Stimulated activated CD4-positive, alpha-beta T cell treated with anti-CD3 and anti-CD28 coated beads, Interleukin-12 subunit alpha, Interleukin-12 subunit beta, amount 100 ng/mL, for 48 hours (primary cell): ENCODE results near the gene TAF11L4.
"Not testable (repeated sequence)": the region's sequence is repeated elsewhere in the genome, so short reads cannot be mapped to it uniquely, and the experiment has no call there.

Source experiments
- DNase-seq, 3 donors: peaks; one replicate each; pipeline ENCODE4 v3.0.0-alpha.2; 2020; ENCODE audit warnings: low read depth in 2 of 3, low spot score in 1 of 3

TAF11L4 gene

GRCh38 chr5:17521501-17521900 lies at the start of gene TAF11L4:
Gene TAF11L4, plus strand, starts transcription at chr5:17521801.
- DNase-seq = not testable (repeated sequence)

- DNase-seq = not testable (repeated sequence)
Measured at GRCh38 chr5:17475064-17475463, 46.5 kb upstream of the TAF11L4 start.

GRCh38 chr5:17477043-17477442 lies 44.6 kb upstream of the TAF11L4 start:
- no peak for DNase-seq

DNA sequence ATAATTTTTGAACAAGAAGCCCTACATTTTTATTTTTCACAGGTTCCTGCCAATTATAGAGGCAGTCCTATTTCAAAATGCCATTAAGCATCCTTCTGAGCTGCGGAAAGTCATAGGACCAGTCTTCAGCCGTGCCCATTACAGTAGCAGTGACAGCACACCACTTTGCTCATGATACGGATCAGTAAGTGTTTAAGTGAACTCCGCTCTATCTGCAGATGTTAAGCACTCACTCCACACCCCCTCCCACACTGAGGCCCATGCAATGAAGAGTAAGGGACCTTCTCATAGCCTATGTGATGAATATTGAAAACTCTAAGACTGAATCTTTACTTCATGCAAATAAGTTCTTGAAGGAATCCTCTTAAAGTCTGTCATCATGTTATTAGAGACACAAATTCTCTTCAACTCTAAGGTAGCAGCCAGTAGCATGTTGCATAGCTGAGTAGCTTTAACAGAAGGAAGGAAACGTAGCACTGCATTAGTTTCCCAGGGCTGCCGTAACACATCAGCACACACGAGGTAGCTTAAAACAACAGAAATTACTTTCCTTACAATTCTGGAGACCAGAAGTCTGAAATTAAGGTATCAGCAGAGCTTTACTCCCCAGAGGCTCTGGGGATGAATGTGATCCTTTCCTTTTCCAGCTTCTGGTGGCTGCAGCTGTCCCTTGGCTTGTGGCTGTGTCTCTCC lies 43.9 kb upstream of the TAF11L4 start:
- DNase-seq = no peak

DNA sequence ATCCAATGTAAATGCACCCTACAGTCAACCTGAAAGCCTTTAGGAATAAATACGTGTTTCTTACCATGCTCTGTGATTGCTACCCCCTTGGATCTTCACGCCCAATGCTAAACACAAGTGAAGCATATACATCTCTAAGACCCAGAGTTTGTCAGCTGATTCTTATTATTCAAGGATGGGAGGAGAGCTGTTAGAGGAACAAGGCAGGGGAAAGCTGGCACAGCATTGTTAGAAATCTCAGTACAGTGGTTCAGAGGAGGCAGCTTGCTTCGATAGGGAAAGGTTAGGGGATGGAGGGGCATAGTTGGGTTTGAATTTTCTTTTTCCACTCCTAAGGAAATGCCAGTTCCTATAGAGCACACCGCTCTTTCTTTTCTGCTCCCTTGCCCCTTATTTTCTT lies 40.2 kb upstream of the TAF11L4 start:
- no peak for DNase-seq

GRCh38 chr5:17482790-17483189 lies 38.8 kb upstream of the TAF11L4 start:
- DNase-seq = no peak

- DNase-seq = not testable (repeated sequence)
Measured at GRCh38 chr5:17486464-17487173, 35.0 kb upstream of the TAF11L4 start.

GRCh38 chr5:17487174-17487512 lies 34.5 kb upstream of the TAF11L4 start:
- no peak for DNase-seq

- not testable (repeated sequence) for DNase-seq
Measured at GRCh38 chr5:17491257-17491656, 30.3 kb upstream of the TAF11L4 start.

DNA sequence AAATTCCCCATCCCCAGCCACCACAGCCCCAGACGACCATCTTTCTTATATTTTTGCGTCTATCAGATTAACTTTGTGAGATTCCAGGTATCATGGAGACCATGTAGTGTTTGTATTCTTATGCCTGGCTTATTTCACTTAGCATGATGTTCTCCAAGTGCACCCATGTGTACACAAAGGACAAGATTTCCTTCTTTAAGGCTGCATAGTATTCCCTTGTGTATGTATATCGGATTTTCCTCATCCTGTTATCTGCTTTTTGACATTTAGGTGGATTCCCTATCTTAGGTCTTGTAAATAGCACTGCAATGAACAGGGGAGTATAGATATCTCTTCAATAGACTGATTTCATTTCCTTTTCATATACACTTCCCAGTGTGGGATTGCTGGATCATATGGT lies 28.8 kb upstream of the TAF11L4 start:
- no peak for DNase-seq

DNA sequence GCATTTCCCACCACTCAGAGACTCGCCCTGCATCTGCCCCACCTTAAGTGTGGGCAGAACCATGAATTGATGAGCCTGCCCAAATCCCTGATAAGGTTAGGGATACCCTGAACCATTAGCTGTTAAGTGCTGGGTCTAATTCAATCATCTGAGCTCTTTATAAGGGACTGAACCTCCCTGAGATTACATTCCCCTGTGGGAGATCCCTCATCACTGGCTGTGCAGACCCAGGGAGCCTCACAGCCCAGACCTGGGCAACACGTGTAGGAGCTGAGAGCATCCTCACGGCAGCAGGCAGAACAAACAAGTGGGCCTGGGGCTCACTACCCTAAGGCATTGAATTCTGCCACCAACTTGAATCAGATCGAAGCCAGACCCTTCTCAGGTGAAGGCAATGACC lies 24.2 kb upstream of the TAF11L4 start:
- DNase-seq = no peak

- DNase-seq = not testable (repeated sequence)
Measured at GRCh38 chr5:17497931-17498330, 23.7 kb upstream of the TAF11L4 start, which contains the start of gene TAF11L2. Gene TAF11L2, plus strand, starts transcription at chr5:17498231.

DNA sequence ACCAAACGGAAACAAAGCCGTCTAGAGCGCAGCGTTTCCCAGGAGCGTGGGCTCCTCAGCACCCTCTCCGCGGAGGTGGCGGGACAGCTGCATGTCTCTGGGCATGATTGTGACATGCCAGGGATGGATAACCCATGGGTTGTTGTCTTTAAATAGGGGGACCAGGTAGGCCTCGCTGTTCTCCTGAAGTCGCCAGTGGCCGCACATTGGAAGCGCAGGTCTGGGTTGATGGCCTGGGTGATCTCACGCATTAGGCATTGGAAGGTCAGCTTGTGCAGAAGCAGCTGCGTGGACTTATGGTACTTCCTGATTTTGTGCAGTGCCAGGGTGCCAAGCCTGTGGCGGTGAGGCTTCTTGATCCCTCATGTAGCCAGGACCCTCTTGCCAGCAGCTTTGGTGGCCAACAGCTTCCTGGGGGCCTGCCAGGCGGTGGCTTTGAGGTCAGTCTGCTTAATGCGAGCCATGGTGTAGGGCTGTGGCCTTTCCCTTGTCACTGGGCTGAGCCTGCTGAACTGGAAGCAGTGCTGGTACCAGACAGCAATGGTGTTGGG lies 9.8 kb upstream of the TAF11L4 start:
- DNase-seq = no peak

DNA sequence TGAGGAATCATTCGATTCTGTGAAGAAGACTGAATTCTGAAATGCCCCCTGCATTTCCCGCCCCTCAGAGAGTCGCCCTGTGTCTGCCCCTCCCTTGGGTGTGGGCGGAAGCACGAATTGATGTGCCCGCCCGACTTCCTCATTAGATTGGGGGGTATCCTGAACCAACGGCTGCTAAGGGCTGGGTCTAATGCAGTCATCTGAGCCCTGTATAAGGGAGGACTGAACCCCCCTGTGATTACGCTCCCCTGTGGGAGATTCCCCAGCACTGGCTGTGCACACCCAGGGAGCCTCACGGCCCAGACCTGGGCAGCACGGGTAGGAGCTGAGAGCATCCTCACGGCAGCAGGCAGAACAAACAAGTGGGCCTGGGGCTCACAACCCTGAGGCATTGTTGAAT lies 4.1 kb upstream of the TAF11L4 start:
- DNase-seq = not testable (repeated sequence)

GRCh38 chr5:17518067-17518466 lies 3.5 kb upstream of the TAF11L4 start, which contains the start of gene TAF11L3:
Gene TAF11L3, plus strand, starts transcription at chr5:17518367.
- DNase-seq = not testable (repeated sequence)

DNA sequence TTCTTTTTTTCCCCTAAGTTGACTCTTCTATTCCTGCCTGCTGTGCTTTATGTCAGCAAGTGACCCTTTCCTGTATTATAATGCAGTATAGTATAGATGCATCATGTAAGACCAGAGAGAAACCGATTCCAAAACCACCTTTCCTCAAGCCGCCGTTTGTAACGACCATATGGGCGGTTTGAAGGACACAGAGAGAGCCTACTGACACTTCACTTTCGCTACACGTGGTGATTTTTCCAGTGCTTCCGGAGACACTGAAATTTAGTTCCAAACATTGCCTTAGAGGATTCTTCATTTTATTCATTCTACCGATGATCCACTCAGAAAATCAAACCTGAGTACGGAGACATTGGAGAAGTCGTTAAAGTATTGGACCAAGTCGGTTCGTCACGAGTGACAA lies 2.1 kb upstream of the TAF11L4 start:
- DNase-seq = not testable (repeated sequence)

DNA sequence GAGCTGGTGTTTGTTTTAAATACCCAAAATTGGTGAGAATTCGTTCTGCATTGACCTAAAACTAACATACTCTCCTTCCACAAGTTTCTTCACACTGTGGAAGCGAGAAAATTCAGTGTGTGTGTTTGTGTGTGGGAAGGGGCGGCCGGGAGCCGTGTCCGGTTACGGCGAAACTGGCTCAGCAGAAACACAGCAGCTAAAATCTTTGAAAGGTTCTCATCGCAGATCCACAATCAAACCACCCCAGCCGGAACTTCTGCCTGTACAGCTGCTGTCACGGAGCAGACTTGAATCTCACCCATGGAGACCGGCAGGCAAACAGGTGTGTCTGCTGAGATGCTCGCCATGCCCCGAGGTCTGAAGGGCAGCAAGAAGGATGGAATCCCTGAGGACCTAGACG lies 3.3 kb downstream of the TAF11L4 start, which contains the start of gene TAF11L5:
Gene TAF11L5, plus strand, starts transcription at position 301 of the 400 bp plus-strand sequence.
- DNase-seq = not testable (repeated sequence)

GRCh38 chr5:17526504-17526903 lies 4.9 kb downstream of the TAF11L4 start:
- peak in 1 of 3 donors; percentile 1 for DNase-seq

- DNase-seq = not testable (repeated sequence)
Measured at GRCh38 chr5:17528369-17528768, 6.8 kb downstream of the TAF11L4 start, which contains the start of gene TAF11L6. Gene TAF11L6, plus strand, starts transcription at chr5:17528669.
